ENCODE measurements around the gene LRRK1. TPM values are rescaled to one million over a fixed set of nuclear protein-coding genes. Genes with fewer than 3 reads are reported as not detected.
"Not testable (repeated sequence)": the region's sequence is repeated elsewhere in the genome, so short reads cannot be mapped to it uniquely, and the experiment has no call there.

The LRRK1 gene
- total RNA-seq, 1 experiment from 2014 or later = 1.7 TPM

GRCh38 chr15:101092156-101092866 is 173.2 kb downstream of the LRRK1 start:
- no peak for DNase-seq (ENCODE audit: low read depth)

GRCh38 chr15:101092867-101093202 is 173.7 kb downstream of the LRRK1 start:
- DNase-seq (ENCODE audit: low read depth) = no peak

- no peak for DNase-seq (ENCODE audit: low read depth)
These were observed 174.8 kb downstream of the LRRK1 start for GRCh38 chr15:101093958-101094357.

DNA sequence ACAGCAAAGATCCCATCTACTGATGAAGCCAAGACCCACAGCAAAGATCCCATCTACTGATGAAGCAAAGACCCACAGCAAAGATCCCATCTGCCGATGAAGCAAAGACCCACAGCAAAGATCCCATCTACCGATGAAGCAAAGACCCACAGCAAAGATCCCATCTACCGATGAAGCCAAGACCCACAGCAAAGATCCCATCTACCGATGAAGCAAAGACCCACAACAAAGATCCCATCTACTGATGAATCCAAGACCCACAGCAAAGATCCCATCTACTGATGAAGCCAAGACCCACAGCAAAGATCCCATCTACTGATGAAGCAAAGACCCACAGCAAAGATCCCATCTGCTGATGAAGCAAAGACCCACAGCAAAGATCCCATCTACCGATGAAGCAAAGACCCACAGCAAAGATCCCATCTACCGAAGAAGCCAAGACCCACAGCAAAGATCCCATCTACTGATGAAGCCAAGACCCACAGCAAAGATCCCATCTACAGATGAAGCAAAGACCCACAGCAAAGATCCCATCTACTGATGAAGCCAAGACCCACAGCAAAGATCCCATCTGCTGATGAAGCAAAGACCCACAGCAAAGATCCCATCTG is 176.7 kb downstream of the LRRK1 start:
- not testable (repeated sequence) for DNase-seq (ENCODE audit: low read depth)

DNA sequence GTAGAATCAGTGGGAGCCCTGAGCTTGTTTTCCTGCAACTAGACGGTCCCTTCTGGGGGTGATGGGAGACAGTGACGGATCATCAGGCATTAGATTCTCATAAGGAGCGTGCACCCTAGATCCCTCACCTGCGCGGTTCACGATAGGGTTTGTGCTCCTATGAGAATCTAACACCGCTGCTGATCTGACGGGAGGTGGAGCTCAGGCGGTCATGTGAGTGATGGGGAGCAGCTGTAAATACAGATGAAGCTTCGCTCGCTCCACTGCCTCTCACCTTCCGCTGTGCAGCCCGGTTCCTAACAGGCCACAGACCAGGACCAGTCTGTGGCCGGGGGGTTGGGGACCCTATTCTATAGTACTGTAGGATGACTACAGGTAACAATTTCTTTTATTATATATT is 178.0 kb downstream of the LRRK1 start:
- DNase-seq (ENCODE audit: low read depth) = no peak

GRCh38 chr15:101099183-101099582 is 180.0 kb downstream of the LRRK1 start:
- no peak for DNase-seq (ENCODE audit: low read depth)

GRCh38 chr15:101100118-101100517 is 181.0 kb downstream of the LRRK1 start:
- no peak for DNase-seq (ENCODE audit: low read depth)

- DNase-seq (ENCODE audit: low read depth) = no peak
These were observed 181.7 kb downstream of the LRRK1 start for GRCh38 chr15:101100593-101101442.

DNA sequence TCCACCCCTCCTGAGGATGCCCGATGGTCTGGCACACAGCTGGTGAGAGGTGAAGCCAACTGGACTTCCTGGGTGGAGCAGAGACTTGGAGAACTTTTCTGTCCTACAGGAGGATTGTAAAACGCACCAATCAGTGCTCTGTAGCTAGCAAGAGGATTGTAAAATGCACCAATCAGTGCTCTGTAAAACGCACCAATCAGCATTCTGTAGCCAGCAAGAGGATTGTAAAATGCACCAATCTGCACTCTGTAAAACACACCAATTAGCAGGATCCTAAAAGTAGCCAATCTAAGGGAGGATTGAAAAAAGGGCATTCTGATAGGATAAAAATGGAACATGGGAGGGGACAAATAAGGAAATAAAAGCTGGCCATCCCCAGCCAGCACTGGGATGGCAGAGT is 182.5 kb downstream of the LRRK1 start:
- DNase-seq (ENCODE audit: low read depth) = no peak

DNA sequence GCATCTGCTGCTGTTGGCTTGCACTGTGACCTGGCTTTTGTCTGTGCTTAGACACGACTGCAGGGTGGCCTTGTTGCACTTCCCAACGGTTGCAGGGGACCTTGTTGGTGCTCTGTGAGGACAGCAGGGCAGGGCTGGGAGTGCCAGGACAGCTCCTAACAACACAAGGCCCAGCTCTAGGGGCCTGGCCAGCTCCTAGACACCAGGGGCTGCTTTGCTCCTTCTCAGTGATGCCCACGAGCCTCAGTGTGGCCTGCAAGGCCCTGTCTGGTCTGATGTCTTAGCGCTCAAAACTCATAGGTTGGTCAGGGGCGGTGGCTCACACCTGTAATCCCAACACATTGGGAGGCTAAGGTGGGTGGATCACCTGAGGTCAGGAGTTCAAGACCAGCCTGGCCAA is 183.6 kb downstream of the LRRK1 start:
- DNase-seq (ENCODE audit: low read depth) = no peak

- DNase-seq (ENCODE audit: low read depth) = no peak
These were observed 184.4 kb downstream of the LRRK1 start for GRCh38 chr15:101103598-101103997.

- DNase-seq (ENCODE audit: low read depth) = no peak
These were observed 185.0 kb downstream of the LRRK1 start for GRCh38 chr15:101104141-101104540.

- DNase-seq (ENCODE audit: low read depth) = peak; percentile 76
These were observed 186.1 kb downstream of the LRRK1 start for GRCh38 chr15:101105059-101105891.

DNA sequence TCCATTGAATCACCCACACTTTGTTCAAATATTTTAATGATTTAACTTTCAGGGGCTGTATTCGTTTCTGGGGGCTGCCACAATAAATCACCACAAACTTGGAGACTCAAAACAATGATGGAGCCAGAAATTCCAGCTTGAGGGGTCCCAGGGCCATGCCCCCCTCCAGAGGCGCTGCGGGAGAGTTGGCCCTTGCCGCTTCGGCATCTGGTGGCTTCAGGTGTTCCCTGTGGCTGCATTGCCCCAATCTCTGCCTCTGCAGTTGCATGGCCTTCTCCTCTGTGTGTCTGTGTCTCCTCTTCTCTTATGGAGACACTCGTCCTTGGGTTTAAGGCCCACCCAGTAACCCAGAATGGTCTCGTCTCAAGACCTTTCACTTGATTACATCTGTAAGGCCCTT is 187.9 kb downstream of the LRRK1 start:
- no peak for DNase-seq (ENCODE audit: low read depth)

DNA sequence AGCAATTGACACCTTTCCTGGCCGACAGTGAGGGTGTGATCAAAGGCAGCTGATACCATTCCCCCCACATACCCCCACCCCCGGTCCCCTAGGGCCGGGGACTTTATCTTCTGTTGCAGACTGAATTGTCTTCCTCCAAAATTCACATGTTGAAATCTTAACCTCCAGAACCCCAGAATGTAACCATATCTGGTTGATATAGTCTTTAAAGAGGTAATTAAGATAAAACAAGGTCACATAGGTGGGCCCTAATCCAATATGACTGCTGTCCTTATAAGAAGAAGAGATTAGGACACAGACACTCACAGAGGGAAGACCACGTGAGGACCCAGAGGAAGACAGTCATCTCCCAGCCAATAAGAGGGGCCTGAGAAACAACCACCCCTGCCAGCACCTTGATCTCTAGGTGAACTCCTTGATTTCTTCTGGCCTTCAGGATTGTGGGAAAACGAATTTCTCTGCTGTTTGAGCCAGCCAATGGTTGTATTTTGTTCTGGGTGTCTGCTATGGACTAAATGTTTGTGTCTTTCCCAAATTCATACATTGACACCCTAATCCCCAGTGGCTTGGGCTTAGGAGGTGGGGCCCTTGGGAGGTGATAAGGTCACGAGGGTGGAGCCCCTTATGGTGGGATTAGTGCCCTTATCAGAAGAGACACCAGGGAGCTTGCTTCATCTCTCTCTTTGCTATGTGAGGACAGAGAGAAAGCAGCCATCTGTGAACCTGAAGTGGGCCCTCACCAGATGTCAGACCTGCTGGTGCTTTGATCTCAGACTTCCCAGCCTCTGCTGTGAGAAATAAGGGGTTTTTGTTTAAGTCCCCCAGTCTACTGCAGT is 188.7 kb downstream of the LRRK1 start:
- DNase-seq (ENCODE audit: low read depth) = no peak

DNA sequence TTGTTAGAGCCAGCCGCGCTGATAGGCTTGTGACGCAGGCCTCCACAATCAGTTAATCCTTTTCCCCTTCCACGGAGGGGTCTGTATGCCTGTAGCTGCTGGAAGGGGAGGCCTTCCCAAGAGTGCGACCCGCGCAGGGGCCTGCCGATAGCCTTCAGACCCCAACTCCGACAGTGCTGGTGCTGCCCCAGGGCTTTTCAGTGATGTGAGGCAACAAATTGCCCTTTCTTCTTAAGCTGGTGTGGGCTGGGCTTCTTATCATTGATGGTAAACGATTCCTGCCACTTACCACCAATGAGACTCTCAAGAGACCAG is 189.3 kb downstream of the LRRK1 start:
- no peak for DNase-seq (ENCODE audit: low read depth)

- no peak for DNase-seq (ENCODE audit: low read depth)
These were observed 189.6 kb downstream of the LRRK1 start for GRCh38 chr15:101108791-101109190.

DNA sequence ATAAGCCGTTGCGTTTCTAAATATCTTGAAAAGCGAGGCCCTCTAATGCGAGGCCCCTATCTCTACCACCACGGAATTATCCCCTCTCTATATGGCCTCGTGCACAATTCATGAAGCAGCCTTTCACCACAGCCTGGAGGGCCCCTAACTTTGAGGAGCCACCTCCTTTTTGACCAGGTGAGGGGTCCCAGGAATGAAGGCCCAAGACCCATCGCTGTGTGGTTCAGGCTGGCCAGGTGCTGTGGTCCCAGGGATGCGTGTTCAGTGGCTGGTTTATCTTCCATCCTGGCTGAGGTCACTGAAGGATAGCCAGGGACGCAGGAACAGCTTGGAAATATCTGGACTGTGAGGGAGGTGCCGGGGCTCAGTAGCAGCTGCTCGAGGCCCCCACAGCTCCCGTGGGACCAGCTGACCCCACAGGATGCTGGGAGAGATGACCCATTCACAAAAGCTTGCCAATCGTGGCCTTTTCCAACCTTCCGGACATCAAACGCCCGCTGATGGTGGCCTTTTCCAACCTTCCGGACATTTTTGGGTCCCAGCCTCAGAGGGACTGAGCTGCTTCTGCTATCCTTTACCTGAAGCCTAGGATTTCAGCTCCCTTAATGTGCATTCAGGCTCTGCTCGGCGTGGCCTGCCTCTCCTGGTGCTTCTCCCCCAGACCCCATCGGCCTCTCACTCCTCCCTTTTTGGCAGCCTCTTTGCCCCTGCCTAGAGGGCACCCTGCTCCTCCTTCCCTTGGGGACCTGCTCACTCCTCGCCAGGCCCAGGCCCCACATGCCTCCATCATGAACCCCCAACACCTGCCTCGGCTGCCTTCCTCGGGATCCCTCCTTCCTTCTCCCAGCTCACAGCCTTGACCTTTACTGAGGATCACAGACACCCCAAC is 191.8 kb downstream of the LRRK1 start:
- DNase-seq (ENCODE audit: low read depth) = no peak

GRCh38 chr15:101111570-101112262 is 192.6 kb downstream of the LRRK1 start:
- DNase-seq (ENCODE audit: low read depth) = no peak
